Subcutaneous adipose tissue (tissue), 4 donors: Measurements from ENCODE around the gene KRT2. TPM values are rescaled to one million over a fixed set of nuclear protein-coding genes. Genes with fewer than 3 reads are reported as not detected.

Experiments used
- CTCF ChIP-seq: fragments of 450-650 bp; IDR thresholded peaks from one replicate; pipeline ENCODE4 v1.5.1; 2016; ENCODE audit warnings: low read depth, mild to moderate bottlenecking, control low read depth, antibody characterized with exemption, moderate library complexity
- total RNA-seq, 4 donors: library from RNA; depleted of rRNA; stranded (reverse); fragments of >200 nt; gene quantifications; one replicate each; pipeline ENCODE4 v1.1.0, GENCODE V29; 2016

KRT2 gene
- total RNA-seq, 4 donors from 2014 or later, result not detected

GRCh38 chr12:52631676-52632459, 20.1 kb downstream of the KRT2 start:
- TF ChIP-seq CTCF, result no peak

GRCh38 chr12:52631264-52631663, 20.7 kb downstream of the KRT2 start:
- no peak for TF ChIP-seq CTCF

- no peak for TF ChIP-seq CTCF
Measured at GRCh38 chr12:52630599-52631200, 21.3 kb downstream of the KRT2 start.

GRCh38 chr12:52630008-52630500, 22.0 kb downstream of the KRT2 start:
- no peak for TF ChIP-seq CTCF

- TF ChIP-seq CTCF, result no peak
Measured at GRCh38 chr12:52629281-52630007, 22.6 kb downstream of the KRT2 start.

- TF ChIP-seq CTCF, result no peak
Measured at GRCh38 chr12:52628841-52629240, 23.2 kb downstream of the KRT2 start.

- TF ChIP-seq CTCF, result no peak
Measured at GRCh38 chr12:52628111-52628507, 23.9 kb downstream of the KRT2 start.
